ENCODE measurements around the gene HOXC9.

- TF ChIP-seq CTCF (IDR thresholded peaks at IDR 0.05; ENCODE audit: insufficient read depth, low read length) (no peak), REST (IDR thresholded peaks at IDR 0.05; ENCODE audit: insufficient replicate concordance, low read depth) (no peak)
These were observed 324 bp upstream of the HOXC9 start for GRCh38 chr12:53999559-54000115.
